ENCODE measurements around the gene BSND. TPM values are rescaled to one million over a fixed set of nuclear protein-coding genes. Genes with fewer than 3 reads are reported as not detected.

The BSND gene
- total RNA-seq, 1 experiment from 2014 or later = not detected

GRCh38 chr1:54950369-54951163, 48.2 kb upstream of the BSND start:
- no peak overlapping the region for H3K4me3 ChIP-seq (ENCODE audit: low read depth, low read length)

GRCh38 chr1:54951810-54952226, 46.9 kb upstream of the BSND start:
- H3K27me3 Mint-ChIP-seq (ENCODE audit: insufficient read depth, unreplicated experiment) = no peaks in the 10 kb centered on the region
- Histone ChIP-seq H3K4me3 (ENCODE audit: low read depth, low read length) (no peak overlapping the region), H3K27me3 (replicated peaks; ENCODE audit: control insufficient read depth, insufficient read depth, low read length) (no peaks in the 10 kb centered on the region), H3K36me3 (ENCODE audit: control insufficient read depth, insufficient read depth, low read length) (no peaks in the 10 kb centered on the region), H3K4me1 (no peaks in the 10 kb centered on the region; the same call in 1 of the 2 replicates), H3K9me3 (no peaks in the 10 kb centered on the region)
- TF ChIP-seq CTCF (IDR thresholded peaks at IDR 0.05; ENCODE audit: insufficient read depth in 1 of 2, low read depth in 1 of 2, low read length in 1 of 2, severe bottlenecking in 1 of 2, unreplicated experiment in 1 of 2) = no peak
- no TSS peak for BruUV-seq (replicated peaks)
- POLR2A ChIA-PET = no interaction called here
- CTCF ChIA-PET = interaction anchor here (1.2 to 2.8 kb wide), 2 partner anchors 39 to 70 kb away, joined by 5 to 37 read pairs; no protein-coding TSS in a partner anchor
- H3K4me1 Mint-ChIP-seq (ENCODE audit: low read depth, unreplicated experiment) = peaks cover 18% of the 10 kb centered on the region
- no peaks in the 10 kb centered on the region for H3K9me3 Mint-ChIP-seq (ENCODE audit: unreplicated experiment)
- no peak overlapping the region for H3K27ac Mint-ChIP-seq (ENCODE audit: unreplicated experiment)
- DNase-seq = no peak
- H3K36me3 Mint-ChIP-seq (ENCODE audit: insufficient read depth, unreplicated experiment) = no peaks in the 10 kb centered on the region
- H3K4me3 Mint-ChIP-seq (ENCODE audit: unreplicated experiment) = no peak overlapping the region
- intact Hi-C loops (cut with micrococcal nuclease; ENCODE audit: unreplicated experiment) = no loop called here

More at GRCh38 chr1:54950369-54951163, 48.2 kb upstream of the BSND start:
- H3K27ac Mint-ChIP-seq (ENCODE audit: unreplicated experiment) = peak overlapping the region; percentile 66
- no TSS peak for BruUV-seq (replicated peaks)
- intact Hi-C loops (cut with micrococcal nuclease; ENCODE audit: unreplicated experiment) = loop anchor here (1.0 kb wide), 2 partner anchors 46 to 72 kb away; no protein-coding TSS in a partner anchor
- DNase-seq = peak; percentile 59 to 74
- H3K27me3 ChIP-seq (replicated peaks; ENCODE audit: control insufficient read depth, insufficient read depth, low read length) = no peaks in the 10 kb centered on the region
- H3K4me1 Mint-ChIP-seq (ENCODE audit: low read depth, unreplicated experiment) = peaks cover 18% of the 10 kb centered on the region
- H3K27me3 Mint-ChIP-seq (ENCODE audit: insufficient read depth, unreplicated experiment) = no peaks in the 10 kb centered on the region
- H3K36me3 ChIP-seq (ENCODE audit: control insufficient read depth, insufficient read depth, low read length) = no peaks in the 10 kb centered on the region
- POLR2A ChIA-PET = interaction anchor here (0.6 to 1.1 kb wide), 3 partner anchors 11 to 72 kb away, joined by 3 to 4 read pairs (median 3); no protein-coding TSS in a partner anchor
- H3K4me1 ChIP-seq = no peaks in the 10 kb centered on the region; the same call in 1 of the 2 replicates
- H3K9me3 Mint-ChIP-seq (ENCODE audit: unreplicated experiment) = no peaks in the 10 kb centered on the region
- CTCF ChIA-PET = interaction anchor here (0.5 to 2.8 kb wide), 7 partner anchors 23 to 128 kb away, joined by 3 to 37 read pairs (median 5); no protein-coding TSS in a partner anchor
- H3K9me3 ChIP-seq = no peaks in the 10 kb centered on the region
- H3K4me3 Mint-ChIP-seq (ENCODE audit: unreplicated experiment) = no peak overlapping the region
- TF ChIP-seq CTCF (IDR thresholded peaks at IDR 0.05; ENCODE audit: insufficient read depth in 1 of 2, low read depth in 1 of 2, low read length in 1 of 2, severe bottlenecking in 1 of 2, unreplicated experiment in 1 of 2) = peak; percentile 44 to 57
- H3K36me3 Mint-ChIP-seq (ENCODE audit: insufficient read depth, unreplicated experiment) = no peaks in the 10 kb centered on the region

GRCh38 chr1:54952950-54953718, 45.6 kb upstream of the BSND start:
- DNase-seq = no peak
- no peak for TF ChIP-seq CTCF (IDR thresholded peaks at IDR 0.05; ENCODE audit: insufficient read depth in 1 of 2, low read depth in 1 of 2, low read length in 1 of 2, severe bottlenecking in 1 of 2, unreplicated experiment in 1 of 2)
- no peak overlapping the region for H3K4me3 Mint-ChIP-seq (ENCODE audit: unreplicated experiment)
- Histone ChIP-seq H3K27me3 (replicated peaks; ENCODE audit: control insufficient read depth, insufficient read depth, low read length) (no peaks in the 10 kb centered on the region), H3K4me1 (no peaks in the 10 kb centered on the region; the same call in 1 of the 2 replicates), H3K9me3 (no peaks in the 10 kb centered on the region), H3K4me3 (ENCODE audit: low read depth, low read length) (no peak overlapping the region), H3K36me3 (ENCODE audit: control insufficient read depth, insufficient read depth, low read length) (no peaks in the 10 kb centered on the region)
- peaks cover 18% of the 10 kb centered on the region for H3K4me1 Mint-ChIP-seq (ENCODE audit: low read depth, unreplicated experiment)
- H3K27ac Mint-ChIP-seq (ENCODE audit: unreplicated experiment) = no peak overlapping the region
- BruUV-seq (replicated peaks) = no TSS peak
- POLR2A ChIA-PET = no interaction called here
- peaks cover 9% of the 10 kb centered on the region for H3K9me3 Mint-ChIP-seq (ENCODE audit: unreplicated experiment)
- H3K27me3 Mint-ChIP-seq (ENCODE audit: insufficient read depth, unreplicated experiment) = no peaks in the 10 kb centered on the region
- intact Hi-C loops (cut with micrococcal nuclease; ENCODE audit: unreplicated experiment) = no loop called here
- H3K36me3 Mint-ChIP-seq (ENCODE audit: insufficient read depth, unreplicated experiment) = no peaks in the 10 kb centered on the region
- CTCF ChIA-PET = no interaction called here

Measured in Caco-2 (cell line).